Measurements from ENCODE around the gene NNT.

GRCh38 chr5:43728581-43728980, 125.6 kb downstream of the NNT start:
- no peak for TF ChIP-seq POLR2AphosphoS5 (IDR thresholded peaks at IDR 0.05; ENCODE audit: low read depth, low read length)
- no peak for TF ChIP-seq TAF1 (IDR thresholded peaks at IDR 0.05; ENCODE audit: low read depth, low read length)
- TF ChIP-seq SPI1 (IDR thresholded peaks at IDR 0.05; ENCODE audit: low read depth, low read length) = no peak
- TF ChIP-seq POLR2A (IDR thresholded peaks at IDR 0.05; ENCODE audit: low read depth, low read length) = no peak
- TF ChIP-seq PAX5 (IDR thresholded peaks at IDR 0.05; ENCODE audit: insufficient read depth, low read length, severe bottlenecking) = no peak

Data from GM12891 (cell line).